Suprapubic skin (tissue), 4 donors: Measurements from ENCODE around the gene PCBP3. TPM values are rescaled to one million over a fixed set of nuclear protein-coding genes. Genes with fewer than 3 reads are reported as not detected.

ENCODE experiments used
- DNase-seq, 2 donors: peaks; one replicate each; pipeline ENCODE4 v3.0.0-alpha.2; 2019; ENCODE audit warnings: low spot score in 2 of 2
- H3K27ac ChIP-seq: fragments of 200-600 bp; sonication (generic); one replicate; pipeline ENCODE4 v1.5.1; 2019
- H3K27me3 ChIP-seq: fragments of 200-600 bp; sonication (generic); one replicate; pipeline ENCODE4 v1.5.1; 2019
- H3K36me3 ChIP-seq: fragments of 200-600 bp; sonication (generic); one replicate; pipeline ENCODE4 v1.5.1; 2019
- H3K4me1 ChIP-seq: fragments of 200-600 bp; sonication (generic); one replicate; pipeline ENCODE4 v1.5.1; 2019
- H3K4me3 ChIP-seq: fragments of 200-600 bp; sonication (generic); one replicate; pipeline ENCODE4 v1.5.1; 2019; ENCODE audit warnings: mild to moderate bottlenecking
- H3K9me3 ChIP-seq: fragments of 200-600 bp; sonication (generic); one replicate; pipeline ENCODE4 v1.5.1; 2019
- CTCF ChIP-seq, 2 donors: fragments of 200-600 bp in 1 of 2; fragments of 450-650 bp in 1 of 2; sonication (generic) in 1 of 2; IDR thresholded peaks; one replicate each; pipeline ENCODE4 v1.5.1; 2016 to 2019; ENCODE audit warnings: antibody characterized with exemption in 2 of 2, mild to moderate bottlenecking in 1 of 2, moderate library complexity in 1 of 2
- EP300 ChIP-seq: sonication (generic); formaldehyde crosslinking; IDR thresholded peaks from one replicate; pipeline ENCODE4 v1.6.1; 2017; ENCODE audit warnings: antibody characterized with exemption
- POLR2A ChIP-seq, 2 donors: fragments of 450-650 bp; IDR thresholded peaks; one replicate each; pipeline ENCODE4 v1.6.1; 2017; ENCODE audit warnings: antibody characterized with exemption in 2 of 2, mild to moderate bottlenecking in 2 of 2, moderate library complexity in 2 of 2
- POLR2AphosphoS5 ChIP-seq, 3 donors: sonication (generic); formaldehyde crosslinking; IDR thresholded peaks; one replicate each; pipeline ENCODE4 v1.6.1; 2017; ENCODE audit warnings: antibody characterized with exemption in 3 of 3
- WGBS: methylation state at CpG from one replicate; pipeline ENCODE4 v1.1.5; 2018; 5-methylcytosine and 5-hydroxymethylcytosine counted together
- total RNA-seq, 4 donors: library from RNA; depleted of rRNA; stranded (reverse); fragments of >200 nt; gene quantifications; one replicate each; pipeline ENCODE4 v1.1.0, GENCODE V29; 2016

PCBP3 gene
- total RNA-seq, 4 donors from 2014 or later: 0.97 to 7.3 (median 2.7) TPM

GRCh38 chr21:45944601-45945000, 301.1 kb downstream of the PCBP3 start:
- TF ChIP-seq EP300: no peak
- TF ChIP-seq POLR2AphosphoS5 (IDR thresholded peaks at IDR 0.05): no peak
- no peak for TF ChIP-seq CTCF (IDR thresholded peaks at IDR 0.05)
- no peak for TF ChIP-seq POLR2A (IDR thresholded peaks at IDR 0.05)
- peak in 1 of 2 donors; percentile 62 for DNase-seq
- H3K4me1 ChIP-seq: peaks cover 6% of the 10 kb centered on the region
- H3K36me3 ChIP-seq: no peaks in the 10 kb centered on the region
- no peaks in the 10 kb centered on the region for H3K27me3 ChIP-seq
- no peak overlapping the region for H3K4me3 ChIP-seq
- 85% methylated on average over 14 of the region's 14 CpGs for WGBS
- no peak overlapping the region for H3K27ac ChIP-seq
- no peaks in the 10 kb centered on the region for H3K9me3 ChIP-seq

- no peak overlapping the region for H3K27ac ChIP-seq
- no peaks in the 10 kb centered on the region for H3K9me3 ChIP-seq
- no peaks in the 10 kb centered on the region for H3K27me3 ChIP-seq
- no peaks in the 10 kb centered on the region for H3K36me3 ChIP-seq
- 82% methylated on average over 18 of the region's 24 CpGs for WGBS
- TF ChIP-seq CTCF (IDR thresholded peaks at IDR 0.05) (no peak), POLR2AphosphoS5 (IDR thresholded peaks at IDR 0.05) (no peak), POLR2A (IDR thresholded peaks at IDR 0.05) (no peak), EP300 (no peak)
- no peak overlapping the region for H3K4me3 ChIP-seq
- peak in 1 of 2 donors; percentile 50 for DNase-seq
- H3K4me1 ChIP-seq: peaks cover 13% of the 10 kb centered on the region
Measured at GRCh38 chr21:45945066-45945867, 301.7 kb downstream of the PCBP3 start.

GRCh38 chr21:45945868-45946210, 302.3 kb downstream of the PCBP3 start:
- WGBS: 100% methylated on average over 5 of the region's 12 CpGs
- TF ChIP-seq POLR2AphosphoS5 (IDR thresholded peaks at IDR 0.05) (no peak), CTCF (IDR thresholded peaks at IDR 0.05) (no peak), POLR2A (IDR thresholded peaks at IDR 0.05) (no peak), EP300 (no peak)

GRCh38 chr21:45947296-45947695, 303.8 kb downstream of the PCBP3 start:
- peak in 1 of 2 donors; percentile 54 for DNase-seq
- Histone ChIP-seq H3K27ac (no peak overlapping the region), H3K9me3 (no peaks in the 10 kb centered on the region), H3K36me3 (no peaks in the 10 kb centered on the region), H3K4me3 (no peak overlapping the region), H3K4me1 (peaks cover 19% of the 10 kb centered on the region), H3K27me3 (no peaks in the 10 kb centered on the region)
- no peak for TF ChIP-seq POLR2A (IDR thresholded peaks at IDR 0.05)
- TF ChIP-seq EP300: no peak
- TF ChIP-seq POLR2AphosphoS5 (IDR thresholded peaks at IDR 0.05): no peak
- no peak for TF ChIP-seq CTCF (IDR thresholded peaks at IDR 0.05)
- WGBS: 92% methylated on average over 12 of the region's 16 CpGs

More at GRCh38 chr21:45945868-45946210, 302.3 kb downstream of the PCBP3 start:
- Histone ChIP-seq H3K4me3 (no peak overlapping the region), H3K27ac (no peak overlapping the region), H3K9me3 (no peaks in the 10 kb centered on the region), H3K4me1 (peaks cover 19% of the 10 kb centered on the region), H3K27me3 (no peaks in the 10 kb centered on the region), H3K36me3 (no peaks in the 10 kb centered on the region)
- DNase-seq: peak in 1 of 2 donors; percentile 43

- H3K27me3 ChIP-seq: no peaks in the 10 kb centered on the region
- H3K4me3 ChIP-seq: no peak overlapping the region
- peak in 1 of 2 donors; percentile 62 for DNase-seq
- H3K36me3 ChIP-seq: no peaks in the 10 kb centered on the region
- H3K9me3 ChIP-seq: no peaks in the 10 kb centered on the region
- WGBS: 95% methylated on average over 16 of the region's 16 CpGs
- peaks cover 21% of the 10 kb centered on the region for H3K4me1 ChIP-seq
- H3K27ac ChIP-seq: no peak overlapping the region
- TF ChIP-seq EP300: no peak
- no peak for TF ChIP-seq CTCF (IDR thresholded peaks at IDR 0.05)
- no peak for TF ChIP-seq POLR2AphosphoS5 (IDR thresholded peaks at IDR 0.05)
- TF ChIP-seq POLR2A (IDR thresholded peaks at IDR 0.05): no peak
Measured at GRCh38 chr21:45947716-45948255, 304.3 kb downstream of the PCBP3 start.
